Hematopoietic multipotent progenitor cell treated with erythropoietin and hydrocortisone succinate and interleukin-3 and kit ligand, for 4 days (in vitro differentiated cells): ENCODE data around the gene SIX5.

Experiments
- DNase-seq: peaks from one replicate; pipeline ENCODE4 v3.0.0-alpha.2; 2015

The SIX5 gene

DNA sequence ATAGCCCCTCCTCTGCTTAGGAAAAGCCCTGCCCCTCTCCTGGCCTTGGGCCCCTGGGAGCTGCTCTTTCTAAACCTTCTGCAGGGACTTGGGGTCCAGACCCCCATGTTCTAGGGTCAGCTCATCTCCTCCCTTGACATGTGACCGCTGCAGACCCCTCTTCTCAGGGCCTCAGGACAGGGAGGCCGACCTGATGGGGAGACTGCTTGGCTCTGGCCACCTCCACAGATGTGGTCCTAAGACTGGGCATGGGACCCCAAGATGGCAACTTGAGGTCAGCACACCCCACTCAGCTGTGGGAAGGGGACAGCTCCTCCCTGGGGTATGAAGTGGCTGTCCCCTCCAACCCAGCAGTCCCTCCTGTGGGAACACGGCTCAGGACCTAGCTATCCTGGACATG is 3.9 kb upstream of the SIX5 start:
- no peak for DNase-seq

DNA sequence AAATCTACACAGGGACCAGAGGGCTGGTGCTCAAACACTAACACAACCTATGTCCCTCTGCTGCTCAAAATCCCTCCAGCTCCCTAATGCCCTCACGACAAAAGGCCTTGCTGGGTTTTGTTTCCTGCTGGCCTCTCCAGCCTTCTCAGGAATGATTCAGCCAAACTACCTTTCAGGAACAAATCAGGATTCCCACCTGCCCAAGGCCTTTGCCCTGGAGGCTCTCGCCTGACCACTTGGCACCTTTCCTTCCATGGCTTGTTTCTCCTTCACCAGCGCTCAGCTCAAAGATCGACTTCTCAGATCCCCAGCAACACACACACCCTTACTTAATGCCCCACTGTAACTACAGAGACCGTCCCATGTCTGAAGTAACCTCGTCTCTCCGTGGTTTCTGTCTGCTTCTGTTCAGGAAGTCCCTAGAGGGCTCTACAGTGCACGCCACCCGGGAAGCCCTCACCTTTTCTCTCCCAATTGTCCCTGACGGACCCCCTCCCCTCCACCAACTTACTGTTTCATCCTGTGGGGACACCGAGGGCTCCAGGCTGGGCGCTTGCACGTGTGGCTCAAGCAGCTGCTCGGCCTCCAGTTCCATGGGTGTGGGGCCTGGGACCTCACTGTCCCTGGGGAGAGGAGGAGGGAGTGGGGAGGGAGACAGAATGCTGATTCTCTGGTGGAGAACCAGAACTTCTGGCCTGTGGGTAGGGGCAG is 3.2 kb upstream of the SIX5 start:
- DNase-seq: peak; percentile 29

DNA sequence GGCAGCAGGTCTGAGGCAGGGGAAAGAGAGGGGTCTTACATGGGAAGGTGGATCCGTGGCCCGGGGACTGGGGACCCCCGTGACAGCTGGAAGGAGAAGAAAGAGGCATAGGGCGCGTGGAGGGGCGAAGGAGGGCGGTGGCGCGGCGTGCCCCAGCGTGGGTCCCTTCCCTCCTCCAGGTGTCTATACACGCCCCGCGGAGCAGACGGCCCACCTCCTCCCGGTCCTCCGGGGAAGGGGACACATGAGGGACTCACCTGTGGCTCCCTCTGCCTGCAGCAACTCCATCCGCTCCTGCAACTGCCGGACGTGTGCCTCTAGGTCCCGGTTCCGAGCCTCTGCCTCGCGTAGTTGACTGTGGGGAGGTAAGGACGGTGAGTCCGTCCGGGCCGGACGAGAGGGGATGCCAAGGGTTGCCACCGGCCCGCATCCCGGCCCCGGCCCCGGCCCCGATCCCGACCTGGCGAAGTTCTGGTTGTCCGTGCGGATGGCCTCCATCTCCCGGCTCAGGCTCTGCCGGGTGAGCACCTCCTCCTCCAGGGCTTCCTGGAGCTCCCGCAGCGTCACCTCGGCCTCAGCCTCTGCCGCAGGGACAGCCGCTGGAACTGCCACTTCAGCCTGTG is 2.4 kb upstream of the SIX5 start:
- no peak for DNase-seq

DNA sequence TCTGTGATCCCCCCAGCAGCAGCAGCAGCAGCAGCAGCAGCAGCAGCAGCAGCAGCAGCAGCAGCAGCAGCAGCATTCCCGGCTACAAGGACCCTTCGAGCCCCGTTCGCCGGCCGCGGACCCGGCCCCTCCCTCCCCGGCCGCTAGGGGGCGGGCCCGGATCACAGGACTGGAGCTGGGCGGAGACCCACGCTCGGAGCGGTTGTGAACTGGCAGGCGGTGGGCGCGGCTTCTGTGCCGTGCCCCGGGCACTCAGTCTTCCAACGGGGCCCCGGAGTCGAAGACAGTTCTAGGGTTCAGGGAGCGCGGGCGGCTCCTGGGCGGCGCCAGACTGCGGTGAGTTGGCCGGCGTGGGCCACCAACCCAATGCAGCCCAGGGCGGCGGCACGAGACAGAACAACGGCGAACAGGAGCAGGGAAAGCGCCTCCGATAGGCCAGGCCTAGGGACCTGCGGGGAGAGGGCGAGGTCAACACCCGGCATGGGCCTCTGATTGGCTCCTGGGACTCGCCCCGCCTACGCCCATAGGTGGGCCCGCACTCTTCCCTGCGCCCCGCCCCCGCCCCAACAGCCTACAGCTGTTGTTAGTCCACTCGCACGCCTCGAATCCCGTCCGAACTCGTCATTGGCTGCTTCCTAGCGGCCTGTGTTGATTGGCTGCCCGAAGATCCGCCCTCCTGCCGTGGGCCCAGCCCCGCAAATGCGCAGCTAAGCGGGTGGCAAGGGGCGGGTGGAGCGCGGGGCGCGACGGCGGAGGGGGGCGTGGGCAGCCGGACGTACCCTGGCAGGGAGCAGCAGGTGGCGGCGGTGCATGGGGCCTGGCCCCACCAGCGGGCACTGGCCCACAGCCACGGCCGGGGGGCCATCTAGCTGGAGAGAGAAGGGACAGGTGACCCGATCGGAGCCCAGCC is 1.4 kb upstream of the SIX5 start:
- peak; percentile 98 for DNase-seq

DNA sequence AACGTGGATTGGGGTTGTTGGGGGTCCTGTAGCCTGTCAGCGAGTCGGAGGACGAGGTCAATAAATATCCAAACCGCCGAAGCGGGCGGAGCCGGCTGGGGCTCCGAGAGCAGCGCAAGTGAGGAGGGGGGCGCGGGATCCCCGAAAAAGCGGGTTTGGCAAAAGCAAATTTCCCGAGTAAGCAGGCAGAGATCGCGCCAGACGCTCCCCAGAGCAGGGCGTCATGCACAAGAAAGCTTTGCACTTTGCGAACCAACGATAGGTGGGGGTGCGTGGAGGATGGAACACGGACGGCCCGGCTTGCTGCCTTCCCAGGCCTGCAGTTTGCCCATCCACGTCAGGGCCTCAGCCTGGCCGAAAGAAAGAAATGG is 754 bp upstream of the SIX5 start:
- peak; percentile 79 for DNase-seq

DNA sequence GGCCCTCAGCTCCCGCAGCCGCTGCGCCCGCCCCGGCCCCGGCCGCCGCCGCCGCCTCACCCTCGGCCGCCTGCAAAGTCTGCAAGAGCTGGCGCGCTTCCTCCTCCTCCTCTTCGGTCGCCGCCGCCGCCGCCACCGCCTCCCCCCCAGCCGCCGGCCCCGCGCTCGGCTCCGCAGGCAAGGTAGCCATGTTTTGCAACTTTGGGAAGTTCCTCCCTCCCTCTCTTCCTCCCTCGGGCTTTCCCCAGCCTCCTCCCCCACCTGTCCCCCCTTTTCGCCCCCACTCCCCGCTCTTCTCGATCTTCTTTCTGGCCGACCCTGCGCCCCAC is 433 bp downstream of the SIX5 start:
- peak; percentile 65 for DNase-seq

DNA sequence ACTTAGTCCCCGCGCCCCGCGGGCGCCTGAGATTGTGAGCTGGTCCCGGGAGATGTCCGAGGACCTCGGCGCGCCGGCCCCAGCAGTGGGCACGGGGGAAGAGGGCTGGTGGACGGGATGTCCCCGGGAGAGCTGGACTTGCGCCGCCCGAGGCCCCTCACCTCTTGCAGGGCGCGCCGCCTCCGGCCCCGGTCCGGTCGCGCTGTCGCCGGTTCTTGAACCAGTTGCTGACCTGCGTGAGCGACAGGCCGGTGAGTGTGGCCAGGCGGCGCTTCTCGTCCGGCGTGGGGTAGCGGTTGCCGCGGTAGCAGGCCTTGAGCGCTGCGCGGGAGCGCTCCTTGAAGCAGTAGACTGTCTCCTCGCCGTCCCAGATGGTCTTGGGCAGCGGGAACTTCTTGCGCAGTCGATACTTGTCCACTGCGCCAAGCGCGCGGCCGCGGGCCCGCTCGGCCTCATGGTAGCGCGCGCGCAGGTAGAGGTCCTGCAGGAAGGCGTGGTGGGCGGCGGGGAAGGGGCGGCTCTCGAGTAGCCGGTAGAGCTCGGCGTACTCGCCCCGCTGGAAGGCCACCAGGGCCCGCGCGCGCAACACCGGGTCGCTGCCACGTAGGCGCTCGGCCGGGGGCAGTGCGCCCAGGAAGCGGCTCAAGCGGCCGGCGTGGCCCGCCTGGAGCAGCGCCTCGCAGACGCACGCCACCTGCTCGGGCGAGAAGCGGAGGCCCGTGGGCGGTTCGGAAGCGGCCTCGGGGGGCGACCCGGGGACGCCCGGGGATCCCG is 984 bp downstream of the SIX5 start:
- peak; percentile 60 for DNase-seq

DNA sequence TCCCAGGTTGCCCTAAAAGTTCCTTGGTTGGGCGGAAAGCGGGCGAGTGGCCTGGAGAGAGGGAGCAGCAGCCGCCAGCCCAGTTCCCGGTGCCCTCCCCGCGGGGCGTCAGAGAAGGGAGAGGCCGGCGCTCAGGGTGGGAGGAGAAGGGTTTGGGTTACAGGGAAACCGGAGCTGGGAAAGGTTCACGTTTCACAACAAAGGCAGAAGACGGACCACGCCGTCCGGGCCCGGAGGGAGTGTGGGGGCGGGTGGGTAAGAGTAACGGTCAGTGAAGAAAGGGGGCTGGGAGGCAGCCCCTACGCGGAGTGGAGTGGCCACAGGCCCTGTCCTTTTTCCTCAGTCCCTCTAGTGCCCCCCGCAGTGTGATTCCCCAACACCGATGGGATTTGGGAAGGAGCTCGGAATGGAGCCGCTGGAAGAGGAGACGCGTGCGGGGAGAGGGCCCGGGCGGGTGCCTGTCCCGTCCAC is 1.6 kb downstream of the SIX5 start:
- no peak for DNase-seq

DNA sequence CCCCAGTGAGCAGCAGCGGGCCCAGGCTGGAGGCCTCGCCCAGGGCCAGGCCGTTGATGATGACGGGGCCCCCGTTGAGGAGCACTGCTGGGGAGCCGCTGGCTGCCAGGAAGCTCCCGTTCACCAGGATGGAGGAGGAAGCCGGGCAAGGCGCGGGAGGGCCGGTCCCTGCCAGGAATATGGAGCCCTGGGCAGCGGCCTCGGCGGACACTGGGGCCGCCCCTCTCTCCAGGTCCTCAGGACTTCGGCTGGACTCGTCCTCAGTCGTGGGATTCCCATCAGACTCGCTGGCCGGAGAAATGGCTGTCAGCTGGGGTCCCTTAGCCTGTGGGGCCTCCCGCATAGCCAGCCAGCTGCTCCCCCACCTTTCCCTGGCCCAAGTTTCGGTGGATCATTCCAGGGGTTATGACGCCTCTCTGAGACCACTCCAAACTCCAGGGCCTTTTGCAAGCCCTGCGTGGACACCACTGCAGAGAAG is 2.1 kb downstream of the SIX5 start:
- no peak for DNase-seq

DNA sequence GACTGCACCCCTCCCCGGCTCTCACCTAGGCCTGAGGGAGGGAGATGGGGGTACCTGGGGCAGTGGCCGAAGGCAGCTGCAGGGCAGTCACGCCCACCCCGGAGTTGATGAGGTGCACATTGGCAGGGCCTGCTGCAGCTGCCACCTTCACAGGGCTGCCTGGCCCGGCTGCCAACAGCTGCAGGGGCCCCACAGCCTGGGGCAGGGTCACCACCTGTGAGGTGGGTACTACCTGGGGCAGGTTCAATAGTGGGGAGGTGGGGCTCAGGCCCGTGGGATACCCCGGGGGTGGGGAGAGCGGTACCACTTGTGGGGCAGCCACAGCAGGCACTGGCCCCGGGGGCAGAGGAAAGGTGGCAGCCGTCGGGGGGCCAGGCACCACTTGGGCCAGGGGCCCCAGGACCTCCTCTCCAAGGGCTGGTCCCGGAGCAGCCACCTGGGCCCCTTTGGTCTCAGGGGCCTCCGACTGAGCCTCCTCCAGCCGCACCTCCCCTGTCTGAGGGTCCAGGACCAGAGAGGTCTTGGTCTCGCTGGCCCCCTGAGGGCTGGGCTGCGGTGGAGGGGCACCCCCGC is 2.7 kb downstream of the SIX5 start:
- no peak for DNase-seq

DNA sequence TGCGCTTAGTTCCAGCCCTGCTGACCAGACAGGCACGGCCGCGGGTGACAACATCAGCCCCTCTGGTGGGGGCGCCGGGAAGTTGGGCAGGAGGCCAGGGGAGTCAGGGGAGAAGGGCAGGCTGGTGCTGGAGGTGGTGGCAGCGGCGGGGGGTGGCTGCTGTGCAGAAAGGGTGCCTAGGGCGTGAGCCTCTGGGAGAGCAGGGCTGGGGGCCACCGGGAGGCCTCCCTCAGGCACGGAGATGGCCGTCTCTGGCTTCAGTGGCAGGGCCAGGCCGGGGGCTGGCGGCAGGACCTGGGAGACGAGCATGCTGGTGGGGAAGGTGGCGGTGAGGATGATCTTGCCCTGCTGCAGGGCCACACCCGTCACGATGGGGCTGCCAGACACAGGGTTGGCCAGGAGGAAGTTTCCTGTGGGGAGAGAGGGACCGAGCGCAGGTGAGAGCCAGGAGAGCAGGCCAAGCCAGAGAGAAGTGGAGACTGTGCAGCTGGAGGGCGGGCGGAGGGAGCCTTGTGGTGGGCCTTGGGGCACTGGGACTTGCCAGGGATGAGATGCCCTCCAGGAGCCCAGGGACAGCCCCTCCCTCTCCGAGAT is 3.3 kb downstream of the SIX5 start:
- DNase-seq: no peak

DNA sequence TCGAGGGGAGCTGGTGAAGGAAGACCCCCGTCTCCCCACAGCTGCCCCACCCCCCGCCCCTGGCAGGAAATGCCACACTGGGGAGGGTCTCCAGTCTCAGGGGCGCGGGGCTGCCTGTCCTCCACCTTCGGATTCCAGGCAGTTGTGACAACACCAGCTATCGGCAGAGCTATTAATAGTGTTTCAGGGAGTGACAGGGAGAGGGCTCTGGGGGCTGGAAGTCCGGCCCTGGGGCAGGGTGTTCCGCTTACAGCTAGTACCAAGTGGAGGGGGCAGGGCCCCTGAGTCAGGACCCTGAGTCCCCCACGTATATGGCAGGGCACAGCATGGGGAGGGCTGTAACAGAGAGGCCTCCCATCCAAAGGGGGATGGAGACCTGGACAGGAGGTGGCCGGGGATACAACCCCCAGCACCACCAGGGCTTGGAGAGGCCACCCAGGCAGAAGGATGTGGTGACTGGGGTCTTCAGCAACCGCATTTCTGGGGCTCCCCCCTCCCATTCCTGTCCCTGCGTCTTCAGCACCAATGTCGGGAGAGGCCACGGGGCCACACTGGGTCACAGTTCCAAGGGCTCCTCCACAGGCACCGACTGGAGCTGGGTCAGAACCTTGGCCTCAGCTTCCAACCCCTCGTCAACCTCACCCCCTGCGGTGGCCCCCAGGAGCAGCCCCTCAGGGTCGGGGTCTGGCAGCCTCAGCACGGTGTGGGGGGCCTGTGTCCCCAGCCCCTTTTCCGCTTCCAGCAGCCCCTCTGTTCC is 3.9 kb downstream of the SIX5 start:
- no peak for DNase-seq

DNA sequence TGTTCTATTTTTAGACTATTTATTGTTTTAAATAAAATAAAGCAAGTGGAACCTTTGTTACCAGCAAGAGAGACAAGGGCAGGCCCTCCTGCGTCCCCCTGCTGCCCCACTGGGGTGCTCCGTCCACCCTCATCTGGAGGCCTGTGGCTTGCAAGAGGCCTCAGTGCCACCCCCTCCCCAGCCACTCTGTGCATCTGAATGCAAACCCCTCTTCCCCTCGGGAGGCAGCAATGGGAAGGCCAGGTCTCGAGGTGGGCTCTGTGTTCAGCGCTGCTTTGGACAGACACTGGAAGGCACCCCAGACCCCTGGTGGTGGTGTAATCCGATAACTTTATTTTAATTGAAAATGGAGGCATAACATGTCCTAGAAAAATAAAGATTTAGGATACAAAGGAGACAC is 4.6 kb downstream of the SIX5 start:
- no peak for DNase-seq

DNA sequence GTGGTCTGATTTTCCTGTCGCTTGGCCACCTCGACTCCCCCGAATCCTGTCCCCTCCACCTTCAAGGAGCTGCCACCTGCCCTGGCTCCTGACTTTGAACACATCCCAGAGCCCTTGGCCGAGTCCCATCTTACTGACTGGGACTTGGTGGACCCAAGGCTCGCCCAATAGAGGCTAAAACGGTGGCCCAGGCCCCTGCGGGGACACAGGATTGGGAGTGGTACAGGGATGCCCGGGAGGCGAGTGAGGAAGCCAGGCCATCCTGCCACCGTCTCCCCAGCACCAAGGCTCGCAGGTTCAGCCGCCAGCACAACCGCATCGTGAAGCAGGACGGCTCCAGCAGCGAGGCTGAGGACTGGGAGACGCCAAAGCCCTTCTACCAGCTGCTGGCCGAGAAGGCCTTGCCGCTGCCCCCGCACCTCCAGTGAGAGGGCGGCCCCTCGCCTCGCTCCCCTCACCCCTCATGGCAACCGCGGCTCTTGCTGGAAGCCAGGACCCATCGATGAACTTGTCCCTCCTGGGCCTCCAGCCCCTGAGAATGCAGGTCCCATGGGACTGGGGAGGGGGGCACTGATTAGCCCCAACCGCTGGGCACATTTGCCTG is 5.3 kb downstream of the SIX5 start:
- DNase-seq: no peak

DNA sequence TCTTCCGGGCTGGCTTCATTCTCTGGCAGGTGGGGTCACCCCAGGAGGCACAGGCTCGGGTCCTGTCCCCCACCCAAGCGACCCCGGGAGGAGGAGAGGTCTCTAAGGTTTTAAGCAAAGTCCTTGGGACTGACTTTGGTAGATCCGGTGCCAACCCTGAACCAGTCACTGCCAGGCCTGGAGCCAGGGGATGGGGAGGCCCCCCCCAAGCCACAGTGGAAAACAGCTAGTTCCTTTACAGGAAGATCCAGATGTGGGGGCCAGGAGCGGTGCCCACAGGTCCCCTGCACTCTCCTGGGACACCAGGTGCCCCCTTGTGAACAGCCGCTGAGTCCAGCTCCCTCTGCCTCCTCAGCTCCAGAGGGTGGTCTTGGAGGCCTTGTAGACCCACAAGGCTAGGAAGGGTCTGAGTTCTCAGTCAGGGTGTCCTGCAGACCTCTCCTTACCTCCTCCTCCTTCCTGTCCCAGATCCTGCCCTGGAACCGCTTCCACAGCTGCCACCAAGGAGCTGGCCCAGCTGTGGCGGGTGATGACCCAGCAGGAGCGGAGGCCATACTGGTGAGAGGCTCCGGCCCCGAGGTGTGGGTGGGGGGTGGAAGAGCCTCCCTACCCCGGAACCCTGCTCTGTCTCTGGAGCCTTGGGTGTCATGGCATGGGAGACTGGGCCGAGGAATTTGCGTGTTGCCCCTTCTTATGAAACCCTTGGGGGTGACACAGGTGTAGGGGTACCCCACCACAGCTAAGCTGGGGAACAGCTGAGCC is 6.0 kb downstream of the SIX5 start:
- no peak for DNase-seq

DNA sequence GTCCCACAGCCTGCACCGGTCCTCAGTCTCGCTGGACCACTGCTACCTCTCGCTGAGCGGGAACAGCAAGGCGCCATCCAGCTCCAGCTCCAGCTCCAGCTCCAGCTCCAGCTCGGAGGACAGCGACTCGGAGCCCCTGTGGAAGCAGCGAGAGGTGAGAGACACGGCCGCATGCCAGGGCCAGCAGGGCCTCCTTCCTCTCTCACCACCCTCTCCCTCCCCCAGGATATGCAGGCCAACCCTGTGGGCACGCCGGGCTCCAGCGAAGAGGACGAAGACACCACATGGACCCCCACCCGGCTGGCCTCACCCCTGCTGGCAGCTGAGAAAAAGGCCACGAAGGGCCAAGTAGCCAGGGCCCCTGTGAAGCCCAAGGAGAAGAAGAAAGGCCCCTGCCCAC is 7.3 kb downstream of the SIX5 start:
- no peak for DNase-seq

DNA sequence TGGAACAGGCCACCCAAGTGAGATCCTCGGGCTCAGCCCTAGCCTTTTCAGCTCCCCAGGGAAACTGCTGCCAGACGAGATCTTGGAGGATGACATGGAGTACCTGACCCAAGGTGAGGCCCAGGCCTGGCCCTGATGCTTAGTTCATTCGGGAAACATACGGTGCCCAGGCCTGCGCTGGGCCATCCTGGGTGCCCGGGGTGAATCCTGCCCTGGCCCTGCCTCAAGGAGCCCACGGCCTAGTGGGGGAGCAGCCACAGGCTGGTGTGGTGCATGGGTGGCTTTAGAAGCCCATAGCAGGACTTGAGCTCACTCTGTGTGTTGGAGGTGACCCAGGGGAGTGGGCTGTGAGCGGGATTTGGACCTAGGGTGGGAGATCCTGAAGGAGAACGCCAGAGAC is 10.1 kb downstream of the SIX5 start:
- DNase-seq: no peak

DNA sequence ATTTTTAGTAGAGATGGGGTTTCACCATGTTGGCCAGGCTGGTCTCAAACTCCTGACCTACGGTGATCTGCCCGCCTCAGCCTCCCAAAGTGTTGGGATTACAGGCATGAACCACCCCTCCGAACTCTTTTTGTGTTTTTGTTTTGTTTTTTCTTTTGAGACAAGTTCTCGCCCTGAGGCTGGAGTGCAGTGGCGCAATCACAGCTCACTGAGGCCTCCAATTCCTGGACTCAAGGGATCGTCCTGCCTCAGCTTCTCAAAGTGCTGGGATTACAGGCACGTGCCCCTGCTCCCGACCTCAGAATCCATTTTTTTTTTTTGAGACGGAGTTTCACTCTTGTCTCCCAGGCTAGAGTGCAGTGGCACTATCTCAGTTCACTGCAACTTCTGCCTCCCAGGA is 11.4 kb downstream of the SIX5 start:
- DNase-seq: no peak

DNA sequence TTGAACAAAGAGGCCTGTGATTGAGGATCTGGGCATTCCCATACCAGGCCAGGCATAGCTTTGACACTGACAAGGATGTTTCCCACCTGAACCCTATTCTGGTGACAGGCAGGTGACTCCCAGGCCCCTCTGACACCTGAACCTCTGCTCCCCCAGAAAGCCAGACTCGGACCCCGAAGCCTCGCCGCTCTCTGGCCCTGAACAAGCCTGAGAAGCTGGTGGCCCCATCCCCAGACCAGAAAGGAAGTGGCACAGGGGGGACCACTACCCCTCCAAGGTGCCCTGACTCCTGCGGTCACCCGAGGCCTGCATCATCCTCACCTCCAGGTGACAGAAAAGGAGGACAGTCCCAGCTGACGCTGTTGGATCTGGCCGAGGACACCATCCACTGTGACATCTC is 14.7 kb downstream of the SIX5 start:
- DNase-seq: no peak

DNA sequence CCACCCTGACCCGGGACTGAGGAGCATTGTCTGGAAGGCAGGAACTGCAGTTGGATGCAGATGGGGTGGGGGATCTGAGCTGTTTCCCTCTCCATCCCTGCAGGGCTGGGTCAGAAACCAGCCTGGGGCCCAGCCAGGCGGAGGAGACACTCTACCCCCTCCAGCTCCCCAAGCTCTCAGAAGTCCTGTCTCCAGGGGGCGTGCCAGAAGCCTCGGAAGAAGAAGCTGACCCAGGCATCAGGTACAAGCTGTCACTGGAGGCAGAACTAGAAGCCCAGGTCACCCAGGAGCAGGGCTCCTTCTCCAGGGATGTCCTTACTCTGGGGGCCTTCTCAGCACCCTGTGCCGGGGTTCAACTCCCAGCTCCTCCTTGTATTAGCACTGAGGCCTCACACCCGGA is 15.5 kb downstream of the SIX5 start:
- no peak for DNase-seq
